ENCODE data around the gene GNAZ.

DNA sequence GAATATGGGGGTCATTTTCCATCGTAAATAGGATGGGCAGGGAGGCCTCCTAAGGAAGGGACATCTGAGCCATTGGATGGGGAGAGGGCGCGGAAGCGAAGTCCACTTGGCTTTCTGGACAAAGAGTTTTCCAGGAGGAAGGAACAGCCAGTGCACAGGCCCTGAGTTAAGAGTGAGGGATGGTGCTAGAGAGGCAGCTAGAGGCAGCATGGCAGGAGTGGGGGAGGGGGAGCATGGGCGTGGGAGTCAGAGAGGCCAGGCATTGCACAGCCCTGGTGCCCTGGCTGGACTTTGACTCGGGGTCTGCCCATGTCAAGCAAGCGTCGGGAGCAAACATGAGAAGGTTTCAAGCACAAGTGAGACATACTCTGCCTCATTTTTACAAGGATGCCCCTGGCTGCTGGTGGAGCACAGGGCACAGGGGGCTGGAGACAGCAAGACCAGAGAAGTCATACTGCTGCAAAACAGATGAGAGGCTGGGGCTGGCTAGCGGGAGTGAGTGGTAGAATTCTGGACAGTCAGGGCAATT, 9.0 kb downstream of the GNAZ start:
- TF ChIP-seq, protein P1, sequence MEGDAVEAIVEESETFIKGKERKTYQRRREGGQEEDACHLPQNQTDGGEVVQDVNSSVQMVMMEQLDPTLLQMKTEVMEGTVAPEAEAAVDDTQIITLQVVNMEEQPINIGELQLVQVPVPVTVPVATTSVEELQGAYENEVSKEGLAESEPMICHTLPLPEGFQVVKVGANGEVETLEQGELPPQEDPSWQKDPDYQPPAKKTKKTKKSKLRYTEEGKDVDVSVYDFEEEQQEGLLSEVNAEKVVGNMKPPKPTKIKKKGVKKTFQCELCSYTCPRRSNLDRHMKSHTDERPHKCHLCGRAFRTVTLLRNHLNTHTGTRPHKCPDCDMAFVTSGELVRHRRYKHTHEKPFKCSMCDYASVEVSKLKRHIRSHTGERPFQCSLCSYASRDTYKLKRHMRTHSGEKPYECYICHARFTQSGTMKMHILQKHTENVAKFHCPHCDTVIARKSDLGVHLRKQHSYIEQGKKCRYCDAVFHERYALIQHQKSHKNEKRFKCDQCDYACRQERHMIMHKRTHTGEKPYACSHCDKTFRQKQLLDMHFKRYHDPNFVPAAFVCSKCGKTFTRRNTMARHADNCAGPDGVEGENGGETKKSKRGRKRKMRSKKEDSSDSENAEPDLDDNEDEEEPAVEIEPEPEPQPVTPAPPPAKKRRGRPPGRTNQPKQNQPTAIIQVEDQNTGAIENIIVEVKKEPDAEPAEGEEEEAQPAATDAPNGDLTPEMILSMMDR (IDR thresholded peaks at IDR 0.05), result no peak
- no peak for TF ChIP-seq POLR2A (IDR thresholded peaks at IDR 0.05)
